Adrenal gland (tissue), 5 donors: ENCODE results near the gene MKNK2.

Experiments
- POLR2A ChIP-seq, 2 donors: fragments of 450-650 bp; IDR thresholded peaks; one replicate each; pipeline ENCODE4 v1.6.1; 2017; ENCODE audit warnings: antibody characterized with exemption in 2 of 2, mild to moderate bottlenecking in 2 of 2, moderate library complexity in 1 of 2
- TF ChIP-seq, protein P1 (sequence below), 6 experiments: fragments of 450-650 bp in 4 of 6; fragments of 200-600 bp in 2 of 6; sonication (generic) in 1 of 6; IDR thresholded peaks; 1 replicate in 5 of 6; 2 replicates in 1 of 6; pipeline versions ENCODE4 v1.5.1 to v1.8.0; 2016 to 2021; ENCODE audit warnings: antibody characterized with exemption in 6 of 6, mild to moderate bottlenecking in 2 of 6, moderate library complexity in 1 of 6
- donor health status: DM: no; HTN: no; CAD: no.

DNA sequence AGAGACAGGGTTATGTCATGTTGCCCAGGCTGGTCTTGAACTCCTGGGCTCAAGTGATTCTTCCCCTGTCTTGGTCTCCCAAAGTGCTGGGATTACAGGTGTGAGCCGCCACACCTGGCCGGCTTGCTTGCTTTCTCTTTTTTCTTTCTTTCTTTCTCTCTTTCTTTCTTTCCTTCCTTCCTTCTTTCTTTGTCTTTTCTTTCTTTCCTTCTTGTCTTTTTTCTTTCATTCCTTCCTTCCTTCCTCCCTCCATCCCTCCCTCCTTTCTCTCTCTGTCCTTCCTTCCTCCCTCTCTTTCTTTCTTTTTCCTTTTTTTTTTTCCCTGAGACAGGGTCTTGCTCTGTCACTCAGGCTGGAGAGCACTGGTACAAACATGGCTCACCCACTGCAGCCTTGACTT is 28.8 kb downstream of the MKNK2 start:
- no peak for TF ChIP-seq POLR2A (IDR thresholded peaks at IDR 0.05)
- TF ChIP-seq, protein P1, sequence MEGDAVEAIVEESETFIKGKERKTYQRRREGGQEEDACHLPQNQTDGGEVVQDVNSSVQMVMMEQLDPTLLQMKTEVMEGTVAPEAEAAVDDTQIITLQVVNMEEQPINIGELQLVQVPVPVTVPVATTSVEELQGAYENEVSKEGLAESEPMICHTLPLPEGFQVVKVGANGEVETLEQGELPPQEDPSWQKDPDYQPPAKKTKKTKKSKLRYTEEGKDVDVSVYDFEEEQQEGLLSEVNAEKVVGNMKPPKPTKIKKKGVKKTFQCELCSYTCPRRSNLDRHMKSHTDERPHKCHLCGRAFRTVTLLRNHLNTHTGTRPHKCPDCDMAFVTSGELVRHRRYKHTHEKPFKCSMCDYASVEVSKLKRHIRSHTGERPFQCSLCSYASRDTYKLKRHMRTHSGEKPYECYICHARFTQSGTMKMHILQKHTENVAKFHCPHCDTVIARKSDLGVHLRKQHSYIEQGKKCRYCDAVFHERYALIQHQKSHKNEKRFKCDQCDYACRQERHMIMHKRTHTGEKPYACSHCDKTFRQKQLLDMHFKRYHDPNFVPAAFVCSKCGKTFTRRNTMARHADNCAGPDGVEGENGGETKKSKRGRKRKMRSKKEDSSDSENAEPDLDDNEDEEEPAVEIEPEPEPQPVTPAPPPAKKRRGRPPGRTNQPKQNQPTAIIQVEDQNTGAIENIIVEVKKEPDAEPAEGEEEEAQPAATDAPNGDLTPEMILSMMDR (IDR thresholded peaks at IDR 0.05), result no peak
